Measurements from ENCODE around the gene EIF3F. TPM values are rescaled to one million over a fixed set of nuclear protein-coding genes. Genes with fewer than 3 reads are reported as not detected.

EIF3F gene
- total RNA-seq, 2 donors from 2014 or later, result 229 to 242 TPM

DNA sequence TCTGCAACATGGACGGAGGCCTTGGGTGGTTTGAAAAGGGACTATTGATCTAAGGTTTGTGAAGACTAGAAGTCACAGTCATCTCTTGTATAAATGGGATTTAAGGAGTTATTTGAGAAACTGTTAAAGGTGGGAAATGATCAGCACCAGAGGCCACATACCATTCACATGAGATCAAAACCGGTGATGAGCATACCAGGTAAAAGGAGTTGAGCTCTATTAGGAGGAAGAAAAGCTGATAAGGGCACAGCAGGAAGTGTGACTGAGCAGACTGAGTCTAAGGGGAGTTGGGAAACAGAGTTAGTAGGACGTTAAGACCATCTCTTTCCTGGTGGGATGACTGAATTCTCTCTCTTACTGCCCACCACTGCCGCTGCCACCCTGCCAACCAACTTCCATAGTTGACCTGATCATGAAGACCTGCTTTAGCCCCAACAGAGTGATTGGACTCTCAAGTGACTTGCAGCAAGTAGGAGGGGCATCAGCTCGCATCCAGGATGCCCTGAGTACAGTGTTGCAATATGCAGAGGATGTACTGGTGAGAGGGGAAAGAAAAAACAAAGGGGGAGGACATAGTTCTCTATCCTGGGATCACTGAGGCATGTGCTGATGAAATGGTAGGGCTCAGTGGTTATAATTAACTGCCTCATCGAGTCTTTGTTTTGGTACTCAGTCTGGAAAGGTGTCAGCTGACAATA lies 7.6 kb downstream of the EIF3F start:
- Histone ChIP-seq H3K4me3 (no peak overlapping the region), H3K27ac (no peak overlapping the region), H3K36me3 (peaks cover 36% of the 10 kb centered on the region), H3K27me3 (no peaks in the 10 kb centered on the region), H3K4me1 (no peaks in the 10 kb centered on the region), H3K9ac (ENCODE audit: low read depth in 2 of 2, low read length in 2 of 2) (no peak overlapping the region), H3K9me3 (no peaks in the 10 kb centered on the region)
- intact Hi-C loops (cut with DNase I), result no loop called here
- no peak for DNase-seq
- TF ChIP-seq, protein P1, sequence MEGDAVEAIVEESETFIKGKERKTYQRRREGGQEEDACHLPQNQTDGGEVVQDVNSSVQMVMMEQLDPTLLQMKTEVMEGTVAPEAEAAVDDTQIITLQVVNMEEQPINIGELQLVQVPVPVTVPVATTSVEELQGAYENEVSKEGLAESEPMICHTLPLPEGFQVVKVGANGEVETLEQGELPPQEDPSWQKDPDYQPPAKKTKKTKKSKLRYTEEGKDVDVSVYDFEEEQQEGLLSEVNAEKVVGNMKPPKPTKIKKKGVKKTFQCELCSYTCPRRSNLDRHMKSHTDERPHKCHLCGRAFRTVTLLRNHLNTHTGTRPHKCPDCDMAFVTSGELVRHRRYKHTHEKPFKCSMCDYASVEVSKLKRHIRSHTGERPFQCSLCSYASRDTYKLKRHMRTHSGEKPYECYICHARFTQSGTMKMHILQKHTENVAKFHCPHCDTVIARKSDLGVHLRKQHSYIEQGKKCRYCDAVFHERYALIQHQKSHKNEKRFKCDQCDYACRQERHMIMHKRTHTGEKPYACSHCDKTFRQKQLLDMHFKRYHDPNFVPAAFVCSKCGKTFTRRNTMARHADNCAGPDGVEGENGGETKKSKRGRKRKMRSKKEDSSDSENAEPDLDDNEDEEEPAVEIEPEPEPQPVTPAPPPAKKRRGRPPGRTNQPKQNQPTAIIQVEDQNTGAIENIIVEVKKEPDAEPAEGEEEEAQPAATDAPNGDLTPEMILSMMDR (IDR thresholded peaks at IDR 0.05), result no peak

DNA sequence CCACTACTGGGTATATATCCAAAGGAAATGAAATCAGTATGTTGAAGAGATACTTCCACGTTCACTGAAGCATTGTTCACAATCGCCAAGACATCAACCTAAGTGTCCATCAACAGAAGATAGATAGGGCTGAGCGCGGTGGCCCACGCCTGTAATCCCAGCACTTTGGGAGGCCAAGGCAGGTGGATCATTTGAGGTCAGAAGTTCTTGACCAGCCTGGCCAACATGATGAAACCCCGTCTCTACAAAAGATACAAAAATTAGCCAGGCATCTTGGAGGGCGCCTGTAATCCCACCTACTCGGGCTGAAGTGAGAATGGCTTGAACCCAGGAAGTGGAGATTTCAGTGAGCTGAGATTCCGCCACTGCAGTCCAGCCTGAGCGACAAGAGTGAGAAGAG lies 12.7 kb downstream of the EIF3F start:
- DNase-seq, result no peak
- Histone ChIP-seq H3K9me3 (no peaks in the 10 kb centered on the region), H3K4me1 (no peaks in the 10 kb centered on the region), H3K27ac (no peak overlapping the region), H3K9ac (ENCODE audit: low read depth in 2 of 2, low read length in 2 of 2) (no peak overlapping the region), H3K27me3 (no peaks in the 10 kb centered on the region), H3K36me3 (peaks cover 15% of the 10 kb centered on the region), H3K4me3 (no peak overlapping the region)
- intact Hi-C loops (cut with DNase I), result no loop called here
- TF ChIP-seq, protein P1 (IDR thresholded peaks at IDR 0.05), result no peak

DNA sequence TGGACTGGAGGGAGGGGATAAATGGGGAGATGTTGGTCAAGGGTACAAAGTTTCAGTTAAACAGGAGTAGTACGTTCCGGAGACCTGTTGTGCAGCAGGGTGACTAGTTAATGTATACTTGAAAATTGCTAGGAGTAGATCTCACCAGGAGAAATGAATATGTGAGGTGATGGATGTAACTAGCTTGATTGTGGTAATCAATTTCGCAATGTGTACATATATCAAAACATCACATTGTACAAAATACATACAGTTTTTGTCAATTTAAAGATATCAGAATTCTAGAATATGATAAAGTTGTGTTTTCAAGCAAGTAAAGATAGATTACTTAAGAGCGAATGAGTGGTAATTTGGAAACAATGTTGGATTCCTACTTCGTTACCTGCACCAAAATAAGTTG lies 13.3 kb downstream of the EIF3F start:
- no peaks in the 10 kb centered on the region for H3K27me3 ChIP-seq
- no peak overlapping the region for H3K27ac ChIP-seq
- DNase-seq, result no peak
- peaks cover 9% of the 10 kb centered on the region for H3K36me3 ChIP-seq
- no peak overlapping the region for H3K4me3 ChIP-seq
- intact Hi-C loops (cut with DNase I), result no loop called here
- no peaks in the 10 kb centered on the region for H3K9me3 ChIP-seq
- no peaks in the 10 kb centered on the region for H3K4me1 ChIP-seq
- TF ChIP-seq, protein P1 (IDR thresholded peaks at IDR 0.05), result no peak
- H3K9ac ChIP-seq (ENCODE audit: low read depth in 2 of 2, low read length in 2 of 2), result no peak overlapping the region

DNA sequence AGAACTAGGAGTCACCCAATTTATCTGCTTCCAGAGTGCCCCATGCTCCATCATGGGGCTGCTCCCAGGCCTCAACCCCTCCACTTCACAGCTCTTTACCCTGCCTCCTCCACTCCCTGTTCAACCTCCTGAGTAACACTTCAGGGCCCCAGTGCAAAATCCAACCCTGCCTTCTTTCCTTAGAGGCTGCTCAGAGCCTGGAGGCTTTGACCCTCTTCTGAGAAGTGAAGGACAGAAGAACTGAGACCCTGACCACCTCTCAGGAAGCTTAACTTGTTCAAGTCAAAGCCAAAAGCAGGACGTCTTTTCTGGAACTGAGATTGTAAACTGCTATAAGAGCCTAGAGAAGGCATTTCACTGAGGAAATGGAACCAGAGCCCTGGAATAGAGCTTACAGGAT lies 15.5 kb downstream of the EIF3F start:
- TF ChIP-seq, protein P1 (IDR thresholded peaks at IDR 0.05), result no peak
- Histone ChIP-seq H3K27me3 (no peaks in the 10 kb centered on the region), H3K4me1 (no peaks in the 10 kb centered on the region), H3K9ac (ENCODE audit: low read depth in 2 of 2, low read length in 2 of 2) (no peak overlapping the region), H3K27ac (no peak overlapping the region), H3K4me3 (no peak overlapping the region), H3K9me3 (no peaks in the 10 kb centered on the region), H3K36me3 (no peaks in the 10 kb centered on the region)
- no peak for DNase-seq
- intact Hi-C loops (cut with DNase I), result no loop called here

DNA sequence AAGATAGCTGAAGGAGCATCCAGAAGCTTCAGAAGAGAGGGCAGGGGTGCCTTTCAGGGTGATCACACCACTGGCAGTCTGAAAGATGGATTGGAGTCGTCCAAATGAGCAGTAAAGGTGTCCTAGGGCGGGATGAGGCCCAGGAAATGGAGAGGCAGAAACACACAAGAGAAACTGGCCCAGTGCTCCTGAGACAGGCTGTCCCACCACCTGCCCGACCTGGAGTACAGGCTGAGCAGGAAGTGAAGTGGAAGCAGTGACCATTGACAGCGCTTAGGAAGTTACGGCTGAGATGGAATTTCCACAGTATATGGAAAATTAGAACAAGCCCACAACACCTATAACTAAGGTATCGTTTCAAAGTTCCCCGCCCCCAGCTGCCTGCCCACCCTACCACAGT lies 16.1 kb downstream of the EIF3F start:
- Histone ChIP-seq H3K9ac (ENCODE audit: low read depth in 2 of 2, low read length in 2 of 2) (no peak overlapping the region), H3K27me3 (no peaks in the 10 kb centered on the region), H3K27ac (no peak overlapping the region), H3K36me3 (no peaks in the 10 kb centered on the region), H3K4me1 (no peaks in the 10 kb centered on the region), H3K4me3 (no peak overlapping the region), H3K9me3 (no peaks in the 10 kb centered on the region)
- no peak for DNase-seq
- TF ChIP-seq, protein P1 (IDR thresholded peaks at IDR 0.05), result no peak
- intact Hi-C loops (cut with DNase I), result no loop called here

Data from colonic mucosa (tissue), 4 donors.